Stimulated activated CD4-positive, alpha-beta T cell treated with anti-CD3 and anti-CD28 coated beads, Interleukin-15, amount 100 ng/mL, for 1 hour (primary cell): ENCODE results near the gene PTPRN2.

Experiments used
- DNase-seq, 2 donors: peaks; one replicate each; pipeline ENCODE4 v3.0.0-alpha.2; 2020; ENCODE audit warnings: low read depth in 1 of 2, low spot score in 1 of 2

PTPRN2 gene

DNA sequence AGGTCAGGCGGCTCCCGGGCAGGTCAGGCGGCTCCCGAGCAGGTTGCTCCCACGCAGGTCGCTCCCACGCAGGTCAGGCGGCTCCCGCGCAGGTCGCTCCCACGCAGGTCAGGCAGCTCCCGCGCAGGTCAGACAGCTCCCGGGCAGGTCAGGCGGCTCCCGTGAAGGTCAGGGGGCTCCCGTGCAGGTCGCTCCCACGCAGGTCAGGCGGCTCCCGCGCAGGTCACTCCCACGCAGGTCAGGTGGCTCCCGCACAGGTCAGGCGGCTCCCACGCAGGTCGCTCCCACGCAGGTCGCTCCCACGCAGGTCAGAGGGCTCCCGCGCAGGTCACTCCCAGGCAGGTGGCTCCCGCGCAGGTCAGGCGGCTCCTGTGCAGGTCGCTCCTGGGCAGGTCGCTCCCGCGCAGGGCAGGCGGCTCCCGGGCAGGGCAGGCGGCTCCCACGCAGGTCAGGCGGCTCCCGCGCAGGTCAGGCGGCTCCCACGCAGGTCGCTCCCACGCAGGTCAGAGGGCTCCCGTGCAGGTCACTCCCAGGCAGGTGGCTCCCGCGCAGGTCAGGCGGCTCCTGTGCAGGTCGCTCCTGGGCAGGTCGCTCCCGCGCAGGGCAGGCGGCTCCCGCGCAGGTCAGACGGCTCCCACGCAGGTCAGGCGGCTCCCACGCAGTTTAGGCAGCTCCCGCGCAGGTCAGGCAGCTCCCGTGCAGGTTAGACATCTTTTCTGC, 30.7 kb downstream of the PTPRN2 start:
- DNase-seq = no peak

DNA sequence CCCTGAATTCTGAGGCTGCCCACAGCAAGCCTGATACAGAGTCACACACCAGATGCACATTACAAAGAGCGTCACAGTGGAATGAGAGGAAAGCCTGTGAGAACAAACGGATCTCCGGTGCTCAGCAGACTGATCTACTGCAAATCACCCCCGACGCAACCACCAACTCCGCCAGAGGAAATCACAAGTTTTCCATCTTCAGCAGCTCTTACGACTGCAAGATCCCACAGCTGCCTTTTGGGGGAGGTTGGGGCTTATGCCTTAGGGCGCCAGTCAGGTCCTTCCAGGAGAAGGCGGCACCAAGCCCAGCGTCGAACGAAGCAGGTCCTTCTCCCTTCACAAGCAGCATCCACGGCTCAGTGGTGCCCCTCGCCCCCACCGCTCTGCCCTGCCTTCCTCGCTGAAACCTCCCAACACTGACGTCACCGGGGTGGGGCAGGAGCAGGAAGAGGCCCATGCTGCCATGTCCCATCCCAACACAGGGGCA, 32.5 kb downstream of the PTPRN2 start:
- DNase-seq = no peak

DNA sequence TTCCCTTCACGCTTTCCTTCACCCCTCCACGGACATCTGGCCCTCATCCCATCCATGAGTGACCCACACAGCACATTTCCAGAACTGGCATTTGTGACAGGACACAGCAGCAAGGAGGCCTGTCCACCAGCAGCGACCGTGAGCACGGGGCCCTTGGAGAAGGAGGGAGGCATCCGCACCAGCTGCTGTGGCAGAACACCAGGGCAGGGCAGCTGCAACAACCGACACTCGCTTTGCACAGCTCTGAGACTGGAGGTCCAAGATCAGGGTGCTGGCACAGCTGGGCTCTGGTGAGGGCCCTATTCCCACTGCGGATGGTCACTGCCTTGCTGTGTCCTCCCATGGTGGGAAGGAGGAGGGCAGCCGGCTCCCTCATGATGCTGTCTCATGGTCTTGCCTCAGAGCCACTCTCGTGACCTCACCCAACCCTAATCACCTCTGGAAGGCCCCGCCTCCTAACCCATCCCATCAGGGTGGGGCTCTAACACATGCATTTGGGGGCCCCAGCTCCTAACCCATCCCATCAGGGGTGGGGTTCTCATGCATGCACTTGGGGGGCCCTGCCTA, 36.7 kb downstream of the PTPRN2 start:
- DNase-seq = no peak

DNA sequence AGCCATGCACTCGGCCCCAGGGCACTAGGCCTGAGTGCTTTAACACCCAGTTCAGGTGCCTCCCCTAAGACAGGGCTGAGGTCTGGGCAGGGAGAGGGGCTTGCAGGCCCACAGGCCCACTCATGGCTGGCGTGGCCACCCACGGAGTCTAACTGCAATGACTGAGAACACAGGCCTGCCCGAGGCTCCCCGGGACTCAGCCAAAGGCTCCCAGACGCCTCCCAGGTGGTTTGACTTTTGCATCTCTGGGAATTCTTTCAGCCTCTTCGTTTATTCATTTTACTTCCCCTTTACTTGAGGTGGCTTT, 37.3 kb downstream of the PTPRN2 start:
- DNase-seq = no peak

DNA sequence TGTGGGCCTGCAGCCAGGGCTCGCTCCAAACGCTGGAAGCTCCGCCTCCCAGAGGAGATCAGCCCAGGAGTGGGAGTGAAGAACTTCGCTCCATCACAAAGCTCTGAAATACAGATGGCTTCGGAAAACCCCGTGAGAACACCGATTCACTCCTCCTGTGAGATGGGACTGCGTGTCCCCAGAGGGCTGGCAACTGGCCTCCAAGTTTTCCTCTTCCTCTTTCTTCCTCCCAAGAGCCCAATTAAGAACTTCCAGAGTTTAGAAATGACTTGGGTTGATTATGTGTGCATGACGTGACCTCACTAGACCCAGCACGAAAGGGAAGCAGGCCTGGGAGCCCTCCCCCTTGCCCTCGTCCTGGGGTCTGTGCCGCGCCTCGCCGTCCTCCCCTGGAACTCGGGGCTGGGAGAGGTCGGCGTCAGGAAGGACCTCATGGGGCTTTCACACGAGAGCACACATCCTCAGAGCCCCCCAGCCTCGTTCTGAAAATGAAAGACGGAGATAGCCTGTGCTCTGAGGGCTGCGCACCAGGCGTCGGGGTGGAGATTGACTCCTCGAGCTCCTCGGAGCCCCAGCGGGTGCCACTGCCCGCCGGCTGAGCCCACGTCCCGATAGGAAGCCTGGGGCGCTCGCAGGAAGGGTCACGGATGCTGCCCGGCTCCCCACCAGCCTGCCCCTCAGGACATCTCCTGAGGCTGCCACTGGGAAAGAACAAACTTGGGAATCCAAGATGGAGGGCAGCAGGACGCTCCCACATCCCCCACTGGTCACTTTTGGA, 37.8 kb downstream of the PTPRN2 start:
- no peak for DNase-seq

DNA sequence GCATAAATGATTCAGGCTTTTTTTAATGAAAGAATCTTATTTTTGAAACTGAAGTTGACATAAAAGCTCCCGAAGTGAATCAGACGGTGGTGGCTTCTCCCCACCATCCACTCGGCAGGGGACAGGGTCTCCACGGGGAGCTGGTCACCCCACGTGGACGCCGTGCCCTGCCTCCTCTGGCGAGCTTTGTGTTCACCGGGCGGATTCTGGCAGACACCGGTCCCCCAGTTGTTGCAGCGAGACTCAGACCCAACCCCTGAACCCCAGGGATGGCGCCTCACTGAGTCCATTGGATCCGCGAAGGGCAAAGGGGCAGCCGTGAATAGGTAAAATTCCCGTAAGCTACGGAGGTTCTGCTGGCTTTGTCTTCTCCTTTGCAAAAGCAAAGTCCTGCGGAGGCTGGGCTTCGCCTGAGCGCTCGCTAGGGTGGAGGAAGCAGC, 38.4 kb downstream of the PTPRN2 start:
- DNase-seq = no peak

DNA sequence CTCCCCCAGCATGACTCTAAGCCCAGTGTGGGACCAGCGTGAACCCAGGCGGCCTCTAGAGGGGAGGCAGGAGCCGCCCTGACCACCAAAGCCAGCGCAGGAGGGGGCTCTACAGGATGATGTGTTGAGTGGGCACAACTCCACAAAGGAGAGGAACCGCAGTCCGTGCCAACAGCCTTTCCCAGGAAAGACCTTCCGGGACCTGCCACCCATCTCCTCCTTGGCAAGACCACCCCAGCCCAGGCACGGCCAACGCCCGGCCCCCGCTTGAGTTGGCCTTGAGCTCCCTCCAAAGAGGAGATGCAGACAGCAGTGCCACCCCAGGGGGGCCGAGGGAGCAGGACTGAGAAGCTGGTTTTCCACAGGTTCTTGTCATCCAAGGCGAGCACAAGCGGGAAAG, 38.9 kb downstream of the PTPRN2 start:
- no peak for DNase-seq

DNA sequence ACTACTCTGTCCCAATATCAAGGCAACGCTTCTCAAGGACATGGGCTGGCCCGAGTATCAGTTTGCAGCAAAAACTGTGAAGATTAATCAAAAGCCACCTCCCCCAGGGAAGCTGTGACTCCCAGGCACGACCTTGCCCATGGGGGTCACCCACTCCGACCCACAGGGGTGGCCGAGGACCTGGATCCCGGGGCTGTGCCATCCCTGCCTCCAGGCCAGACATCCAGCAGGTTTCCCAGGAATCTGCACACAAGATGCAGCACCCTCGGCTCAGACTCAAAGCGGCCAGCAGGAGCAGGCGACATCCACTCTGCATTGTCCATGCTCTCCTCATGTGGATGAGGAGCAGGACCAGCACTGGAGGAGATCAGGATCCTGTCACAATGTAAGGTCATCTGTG, 39.8 kb downstream of the PTPRN2 start:
- no peak for DNase-seq

DNA sequence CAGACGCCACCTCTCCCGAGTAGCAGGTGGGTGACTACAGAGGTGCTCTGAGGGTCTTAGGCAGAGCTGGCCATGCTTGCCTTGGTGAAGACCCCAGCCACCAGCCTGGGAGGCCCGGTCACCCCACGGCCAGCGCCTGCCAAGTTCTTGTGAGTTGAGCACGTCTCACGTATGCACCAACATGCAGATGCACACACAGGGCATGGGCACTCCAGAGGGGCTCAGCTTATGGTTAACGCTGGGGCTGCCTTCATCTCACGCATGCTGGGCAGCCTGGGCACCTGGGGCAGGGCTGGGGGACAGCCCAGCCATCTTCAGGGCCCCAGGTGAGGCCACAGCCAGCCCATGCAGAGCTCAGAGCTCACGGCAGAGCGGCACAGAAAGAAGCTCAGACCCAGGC, 41.0 kb downstream of the PTPRN2 start:
- DNase-seq = no peak

DNA sequence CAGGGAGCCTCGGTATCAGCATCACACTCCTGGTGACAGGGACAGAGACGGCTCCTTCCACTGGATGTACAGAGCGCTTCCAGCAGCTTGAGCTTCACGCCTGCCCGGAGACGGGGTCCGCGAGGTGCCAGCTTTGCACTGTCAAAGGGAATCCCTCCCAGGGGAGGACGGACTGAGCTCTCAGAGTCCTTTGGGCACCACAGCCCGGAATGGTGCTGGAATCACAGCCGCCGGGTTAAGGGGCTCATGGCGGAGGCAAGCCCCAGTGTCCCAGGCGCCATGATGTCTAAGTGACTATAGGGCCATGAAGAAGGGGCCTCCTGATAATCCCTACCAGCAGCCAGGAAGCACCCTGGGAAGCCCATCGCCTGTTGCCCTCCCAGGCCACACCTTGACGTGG, 41.4 kb downstream of the PTPRN2 start:
- DNase-seq = no peak

DNA sequence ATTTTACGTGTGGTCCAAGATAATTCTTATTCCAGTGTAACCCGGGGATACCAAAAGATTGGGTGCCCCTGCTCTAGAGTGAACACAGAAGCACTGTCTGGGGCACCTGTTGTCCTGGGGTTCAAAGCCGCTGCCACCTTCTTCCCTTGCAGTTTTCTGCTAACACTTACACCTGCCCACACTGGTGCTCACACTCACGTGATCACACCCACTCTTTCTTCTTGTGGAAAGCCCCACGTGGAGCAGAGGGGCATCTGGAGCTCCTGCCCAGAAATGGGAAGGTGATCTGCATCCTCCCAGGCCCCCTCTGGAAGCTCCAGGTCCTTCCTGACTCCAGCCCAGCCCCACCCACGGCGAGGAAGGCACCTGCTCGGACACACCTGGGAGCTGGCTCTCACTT, 42.9 kb downstream of the PTPRN2 start:
- no peak for DNase-seq

DNA sequence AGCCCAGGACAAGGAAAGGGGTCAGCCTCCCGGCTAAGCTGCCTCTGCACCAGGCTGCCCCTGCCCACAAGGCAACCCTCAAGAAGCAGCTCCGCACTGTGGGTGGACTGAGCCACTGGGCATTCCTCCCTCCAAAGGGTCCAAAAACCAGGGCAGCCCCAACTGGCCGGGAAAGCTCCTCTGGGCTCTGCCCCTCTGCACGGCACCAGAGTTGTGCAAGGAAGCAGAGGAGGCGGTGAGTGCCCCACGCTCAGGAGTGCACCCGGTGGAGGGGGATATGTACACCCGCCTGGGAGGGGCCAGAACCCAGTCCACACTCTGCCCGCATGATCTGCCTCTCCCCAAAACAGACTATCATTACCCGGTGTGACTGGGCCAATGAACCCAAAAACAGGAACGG, 43.8 kb downstream of the PTPRN2 start:
- DNase-seq = no peak

DNA sequence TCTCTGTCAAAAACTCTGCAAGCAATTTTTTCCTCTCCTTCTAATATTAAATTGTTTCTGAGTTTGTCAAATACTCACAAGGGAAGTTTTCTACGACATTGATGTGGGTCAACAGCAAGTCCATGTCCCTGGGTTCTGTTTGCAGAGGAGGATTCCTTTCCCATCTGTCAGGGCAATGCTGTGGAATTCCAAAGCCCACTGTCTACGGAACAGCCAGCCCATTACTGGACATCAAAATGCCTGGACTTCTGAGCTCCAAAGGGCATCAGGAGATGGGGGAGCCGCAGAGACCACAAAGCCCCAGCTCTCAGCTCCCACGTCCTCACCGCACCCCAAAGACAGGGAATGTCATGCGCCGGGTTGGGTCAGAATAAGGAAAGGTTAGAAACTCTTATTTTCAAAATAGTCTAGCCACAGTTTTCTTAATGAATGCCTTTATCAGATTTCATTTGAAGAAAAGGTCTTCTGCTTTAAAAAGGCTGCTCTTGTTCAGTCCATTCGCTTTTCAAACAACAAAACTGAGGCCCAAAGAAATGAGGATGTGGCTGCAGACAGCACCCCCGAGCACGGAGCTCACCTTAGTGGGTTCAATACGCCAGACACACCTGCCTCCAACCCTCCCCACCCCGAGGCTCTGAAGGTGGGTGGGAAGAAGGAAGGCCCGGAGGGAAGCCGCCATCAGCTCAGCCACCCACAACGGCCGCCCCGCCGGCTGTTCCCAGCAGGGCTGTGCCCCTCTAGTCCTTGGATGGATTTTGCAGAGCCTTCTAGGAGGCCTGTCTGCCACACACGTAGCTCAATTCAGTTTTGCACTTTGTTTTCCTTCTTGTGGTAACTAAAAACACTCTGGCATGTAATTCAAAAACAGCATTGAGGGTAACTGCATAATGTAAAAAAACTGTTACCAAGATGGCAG, 44.7 kb downstream of the PTPRN2 start:
- DNase-seq = no peak

DNA sequence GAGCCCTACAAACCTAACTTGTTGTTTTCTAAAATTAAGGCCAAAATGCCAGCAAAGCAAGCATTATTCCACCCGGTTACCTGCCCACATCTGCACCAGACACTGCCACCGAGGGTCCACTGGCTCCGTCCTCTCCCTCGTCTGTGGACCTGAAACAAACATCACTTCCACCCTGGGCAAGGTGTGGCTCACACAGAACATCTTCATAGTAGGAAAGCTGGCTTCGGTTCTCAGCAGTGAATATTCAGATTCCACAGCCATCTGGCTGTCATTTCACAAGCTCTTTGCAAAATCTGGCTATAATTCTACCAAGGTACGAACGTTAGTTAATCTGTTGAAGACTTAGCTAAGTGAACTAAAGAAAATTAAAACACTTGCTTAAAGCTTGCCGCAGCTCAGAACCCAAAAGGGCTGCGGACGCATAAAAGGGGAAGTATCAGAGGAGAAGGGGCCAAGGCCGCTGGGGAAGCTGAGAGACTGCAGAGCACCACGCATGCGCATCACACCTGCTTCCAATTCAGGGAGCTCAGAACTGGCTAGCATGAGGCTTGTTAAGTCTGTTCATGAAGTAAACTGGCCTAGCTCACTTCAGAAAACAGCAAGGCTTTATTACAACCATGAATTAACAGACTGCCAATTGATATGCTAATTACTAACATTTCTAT, 46.1 kb downstream of the PTPRN2 start:
- DNase-seq = no peak

DNA sequence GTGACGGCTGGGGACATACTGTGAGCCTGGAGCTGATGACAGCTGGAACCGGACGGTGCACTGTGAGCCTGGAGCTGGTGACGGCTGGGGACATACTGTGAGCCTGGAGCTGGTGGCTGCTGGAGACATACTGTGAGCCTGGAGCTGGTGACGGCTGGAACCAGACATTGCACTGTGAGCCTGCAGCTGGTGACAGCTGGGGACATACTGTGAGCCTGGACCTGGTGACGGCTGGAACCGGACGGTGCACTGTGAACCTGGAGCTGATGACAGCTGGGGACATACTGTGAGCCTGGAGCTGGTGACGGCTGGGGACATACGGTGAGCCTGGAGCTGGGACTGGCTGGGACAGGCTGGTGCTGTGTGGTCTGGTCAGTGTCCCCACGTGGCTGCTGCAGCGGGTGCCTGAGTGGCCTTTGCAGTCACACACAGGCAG, 47.9 kb downstream of the PTPRN2 start:
- no peak for DNase-seq

DNA sequence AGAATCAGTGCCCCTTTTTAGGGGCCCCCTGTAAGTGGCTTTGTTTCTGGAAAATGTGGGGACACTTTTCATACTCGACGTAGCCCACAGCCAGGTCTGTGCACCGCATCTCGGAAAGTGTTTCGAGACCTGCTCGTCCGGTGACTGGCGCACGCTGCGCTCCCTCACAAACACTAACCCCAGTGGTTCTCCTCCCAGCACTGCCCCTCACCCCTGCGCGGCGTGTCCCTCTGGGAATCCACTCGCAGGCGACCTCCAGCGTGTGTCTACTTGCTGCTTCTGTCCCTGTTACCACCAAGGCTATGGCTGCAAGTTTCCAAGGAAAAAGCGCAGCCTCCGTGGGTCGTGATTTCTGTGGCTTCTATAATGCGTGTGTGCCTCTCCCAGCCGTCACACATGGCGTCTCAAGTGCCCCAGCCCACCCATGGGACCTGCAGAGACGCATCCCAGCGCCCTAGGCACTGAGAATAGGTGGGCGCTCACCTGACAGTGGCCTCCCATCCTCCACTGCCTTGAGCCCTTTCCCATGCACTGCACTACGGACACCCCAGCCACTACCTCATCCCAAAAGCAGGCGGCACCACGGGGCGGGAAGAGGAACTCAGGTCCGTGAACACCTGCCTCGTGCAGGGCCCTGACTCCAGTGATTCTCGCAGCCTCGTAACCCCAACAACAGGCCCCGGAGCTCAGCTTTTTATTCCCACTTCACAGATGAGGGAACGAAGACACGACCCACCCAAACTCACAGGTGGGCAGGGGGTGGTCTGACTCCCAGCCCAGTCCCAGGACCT, 49.3 kb downstream of the PTPRN2 start:
- DNase-seq = no peak

DNA sequence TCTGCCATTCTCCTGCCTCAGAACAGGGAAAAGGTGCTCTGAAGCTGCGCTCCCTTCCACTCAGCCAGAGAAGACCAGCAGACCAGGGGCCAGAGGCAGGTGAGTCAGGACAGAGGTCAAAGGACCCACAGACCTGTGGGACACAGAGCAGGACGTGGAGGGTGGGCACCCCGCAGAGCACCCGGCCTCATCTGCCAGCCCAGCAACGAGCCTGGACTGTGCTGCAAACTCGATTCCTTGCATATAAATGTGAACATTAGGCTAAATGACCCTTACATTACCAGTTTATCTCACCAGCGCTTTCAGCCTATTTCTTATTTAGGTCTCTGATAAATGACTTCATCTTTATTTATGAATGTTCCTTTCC, 50.1 kb downstream of the PTPRN2 start:
- DNase-seq = no peak

DNA sequence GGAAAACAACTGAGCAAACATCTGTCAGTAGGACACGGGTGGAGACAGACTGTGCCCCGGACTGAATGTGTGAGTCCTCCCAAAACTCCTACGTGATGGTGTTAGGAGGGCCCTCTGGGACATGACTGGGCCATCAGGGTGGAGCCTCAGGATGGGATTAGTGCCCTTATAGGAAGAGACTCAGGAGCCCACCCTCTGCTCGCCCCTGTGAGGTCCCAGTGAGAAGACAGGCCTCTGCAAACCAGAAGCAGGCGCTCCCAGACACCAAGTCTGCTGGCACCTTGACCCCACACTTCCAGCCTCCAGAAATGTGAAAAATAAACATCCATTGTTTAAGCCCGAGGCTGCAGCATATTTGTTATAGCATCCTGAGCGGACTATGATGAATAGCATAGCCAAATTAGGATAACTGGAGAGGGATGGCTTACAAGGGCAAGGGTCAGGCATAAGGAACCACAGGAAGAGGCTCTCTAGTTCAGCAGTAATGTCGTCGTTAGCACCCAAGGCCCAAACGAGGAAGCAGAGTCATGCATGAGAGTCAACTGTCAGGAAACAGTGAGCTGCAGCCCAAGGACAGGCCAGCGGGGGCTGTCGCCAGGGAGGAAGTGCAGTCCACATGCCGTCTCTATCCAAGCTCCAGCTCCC, 50.6 kb downstream of the PTPRN2 start:
- DNase-seq = no peak

DNA sequence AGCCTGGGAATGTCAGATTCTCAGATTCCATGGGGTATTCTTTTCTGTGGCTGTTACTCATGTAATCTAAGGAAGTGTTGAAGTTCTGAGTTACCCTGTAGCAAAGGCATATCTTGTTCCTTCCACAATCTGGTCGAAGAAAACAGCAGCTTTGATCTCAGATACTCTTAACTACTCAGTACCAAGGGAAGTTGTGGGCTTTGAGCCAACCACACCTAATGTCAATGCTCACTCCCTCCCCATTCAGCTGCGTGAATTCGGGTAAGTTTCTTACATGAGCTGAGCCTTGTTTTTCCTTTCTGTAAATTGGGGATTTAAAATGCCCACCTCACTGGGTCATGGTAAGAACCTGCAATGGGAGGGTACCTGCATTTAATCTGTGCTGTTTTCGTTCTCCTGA, 52.5 kb downstream of the PTPRN2 start:
- DNase-seq = no peak

DNA sequence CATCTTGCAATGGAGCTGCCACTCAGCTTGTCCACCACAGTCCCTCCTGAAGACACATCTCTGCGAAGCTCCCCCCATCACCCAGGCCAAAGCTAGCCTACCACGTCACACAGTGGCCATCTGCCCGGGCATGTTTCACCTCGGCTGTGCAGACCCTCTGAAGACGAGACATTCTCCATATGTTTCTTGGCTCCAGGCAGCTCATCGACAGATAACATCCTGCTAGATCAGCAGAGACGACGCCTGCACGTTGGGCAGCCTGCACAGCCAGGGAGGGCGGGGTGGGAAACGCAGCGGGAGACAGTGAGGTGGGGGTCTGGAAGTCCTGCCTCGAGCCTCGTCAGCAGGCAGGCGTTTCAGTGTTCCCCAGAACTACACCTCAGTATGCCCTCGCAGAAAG, 53.0 kb downstream of the PTPRN2 start:
- DNase-seq = no peak
